HG03460 (cell line): ENCODE results near the gene GMPS.
"Not testable (repeated sequence)": the region's sequence is repeated elsewhere in the genome, so short reads cannot be mapped to it uniquely, and the experiment has no call there.

Experiments
- ATAC-seq: cut with Tn5 transposase; IDR thresholded peaks from one replicate; pipeline ENCODE4 v1.9.1; 2021; ENCODE audit not compliant: unreplicated experiment

The GMPS gene

GRCh38 chr3:155934230-155934629 is 63.8 kb downstream of the GMPS start:
- ATAC-seq = no peak

- no peak for ATAC-seq
Observed at GRCh38 chr3:155938409-155938808, 68.0 kb downstream of the GMPS start.

DNA sequence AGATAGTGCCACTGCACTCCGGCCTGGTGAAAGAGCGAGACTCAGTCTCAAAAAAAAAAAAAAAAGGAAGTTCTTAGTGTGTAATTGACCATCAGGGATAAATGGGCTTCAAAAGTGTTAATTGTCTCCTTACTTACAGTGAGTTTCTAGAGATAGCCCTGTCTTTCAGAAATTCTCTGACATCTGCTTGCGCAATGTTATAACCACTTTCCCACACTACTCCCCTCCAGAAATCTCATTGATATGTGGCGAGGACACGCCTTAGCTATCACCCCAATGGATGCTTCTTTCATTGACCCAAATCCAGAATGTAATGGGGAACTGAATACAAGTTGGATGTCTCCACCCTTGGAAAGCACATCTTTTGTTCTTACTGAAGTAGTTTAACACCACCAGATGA is 70.9 kb downstream of the GMPS start:
- no peak for ATAC-seq

GRCh38 chr3:155944081-155944480 is 73.6 kb downstream of the GMPS start:
- no peak for ATAC-seq

GRCh38 chr3:155946178-155946577 is 75.7 kb downstream of the GMPS start:
- no peak for ATAC-seq

DNA sequence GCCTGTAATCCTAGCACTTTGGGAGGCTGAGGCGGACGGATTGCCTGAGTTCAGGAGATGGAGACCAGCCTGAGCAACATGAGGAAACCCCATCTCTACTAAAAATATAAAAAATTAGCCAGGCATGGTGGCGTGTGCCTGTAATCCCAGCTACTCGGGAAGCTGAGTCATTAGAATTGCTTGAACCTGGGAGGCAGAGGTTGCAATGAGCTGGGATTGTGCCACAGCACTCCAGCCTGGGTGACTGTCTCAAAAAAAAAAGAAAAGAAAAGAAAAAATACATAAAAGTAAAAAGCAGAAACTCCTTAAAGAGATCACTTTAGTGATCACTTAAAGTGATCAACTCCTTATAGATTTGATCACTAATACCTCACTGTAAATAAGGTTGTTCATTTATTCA is 78.0 kb downstream of the GMPS start:
- ATAC-seq = no peak

DNA sequence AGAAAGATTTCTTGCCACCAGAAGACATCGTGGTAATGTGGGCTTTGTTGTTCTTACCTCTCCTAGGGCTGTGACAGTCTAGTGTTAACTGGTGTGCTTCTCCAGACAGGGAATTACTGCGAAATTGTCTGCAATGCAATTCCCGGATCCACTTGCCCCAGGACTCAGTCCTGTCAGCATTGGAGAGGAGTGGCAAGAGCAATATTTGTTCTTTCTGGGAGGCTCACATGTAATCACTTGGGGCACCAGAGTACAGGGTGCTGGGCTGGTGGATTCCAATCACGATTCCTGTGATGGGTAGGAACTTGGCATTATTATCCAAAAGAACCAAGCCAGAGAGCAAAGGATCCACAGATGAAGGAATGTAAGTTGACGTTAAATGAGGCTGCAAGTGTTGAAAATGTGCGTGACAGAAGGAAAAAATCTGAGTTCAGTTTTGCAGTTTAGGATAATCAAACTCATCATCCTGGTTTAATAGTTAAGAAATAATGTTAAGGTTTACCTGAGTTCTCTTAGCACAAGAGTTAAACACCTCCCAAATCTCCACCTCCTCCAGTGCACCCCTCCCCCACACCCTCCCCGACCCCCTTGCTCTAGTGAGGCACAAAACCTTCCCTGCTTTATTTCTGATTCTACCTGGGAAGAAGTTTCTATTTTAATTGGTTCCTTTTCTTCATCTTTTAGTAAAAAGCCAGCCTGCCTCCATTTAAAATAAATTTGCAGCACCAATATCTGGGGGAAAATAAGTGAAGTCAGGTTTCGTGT is 79.2 kb downstream of the GMPS start:
- ATAC-seq = no peak

DNA sequence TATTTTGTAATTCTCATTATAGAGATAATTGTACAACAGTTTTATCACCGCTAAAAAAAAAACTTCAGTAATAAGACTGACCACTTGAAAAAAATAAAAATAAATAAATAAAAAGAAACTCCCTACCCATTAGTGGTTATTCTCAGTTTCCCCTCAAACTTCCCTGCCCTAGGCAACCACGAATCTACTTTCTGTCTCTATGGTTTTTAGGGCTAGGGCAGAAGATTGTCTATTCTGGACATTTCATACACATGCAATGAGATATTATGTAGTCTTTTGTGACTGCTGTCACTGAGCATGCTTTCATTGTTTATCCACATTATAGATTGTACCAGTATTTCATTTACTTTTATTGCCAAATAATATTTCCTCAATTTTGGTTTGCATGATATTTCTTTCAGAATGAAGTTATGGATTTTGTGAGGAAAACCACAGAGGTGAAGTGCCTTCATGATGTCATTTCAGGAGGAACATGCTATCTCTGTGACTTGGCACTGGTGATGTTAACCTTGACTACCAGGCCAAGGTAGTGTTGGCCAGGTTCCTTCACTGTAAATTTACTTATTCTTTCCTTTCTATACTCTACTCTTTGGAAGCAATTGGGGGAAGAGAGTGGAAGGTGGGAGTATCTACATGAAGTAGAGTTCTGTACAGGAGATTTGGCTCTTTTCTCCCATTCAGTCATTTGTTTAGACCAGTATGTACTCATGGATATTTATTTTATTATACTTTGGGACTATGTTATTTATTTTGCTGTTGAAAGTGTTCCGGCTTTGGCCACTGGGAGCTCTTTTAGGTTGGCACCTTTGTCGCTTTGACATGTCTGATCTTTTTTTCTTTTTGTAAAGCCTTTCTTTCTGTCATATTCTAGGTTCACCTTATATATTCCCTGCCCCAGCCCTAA is 86.3 kb downstream of the GMPS start:
- ATAC-seq = no peak

DNA sequence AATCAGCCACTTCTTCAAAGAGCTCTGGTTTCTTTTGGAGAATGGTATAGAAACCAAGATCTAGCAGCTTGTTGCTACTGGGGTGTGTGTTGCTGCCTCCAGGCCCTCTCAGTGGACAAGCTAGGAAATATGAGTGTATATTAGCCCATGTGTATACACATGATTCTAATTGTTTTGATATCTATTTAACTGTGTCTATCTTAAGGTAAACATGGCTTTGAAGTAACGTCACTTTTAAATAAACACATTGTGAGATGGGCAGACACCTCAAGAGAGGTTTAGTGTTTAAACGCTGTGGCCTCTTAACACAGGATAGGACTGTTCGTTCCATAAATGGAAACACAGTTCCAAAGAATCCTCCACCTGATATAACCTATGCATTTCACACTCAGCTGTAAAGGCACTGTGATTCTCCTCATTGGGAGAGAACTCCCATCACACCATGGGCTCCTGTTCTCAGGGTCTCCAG is 87.0 kb downstream of the GMPS start:
- ATAC-seq = no peak

- no peak for ATAC-seq
Observed at GRCh38 chr3:155958676-155959075, 88.2 kb downstream of the GMPS start.

DNA sequence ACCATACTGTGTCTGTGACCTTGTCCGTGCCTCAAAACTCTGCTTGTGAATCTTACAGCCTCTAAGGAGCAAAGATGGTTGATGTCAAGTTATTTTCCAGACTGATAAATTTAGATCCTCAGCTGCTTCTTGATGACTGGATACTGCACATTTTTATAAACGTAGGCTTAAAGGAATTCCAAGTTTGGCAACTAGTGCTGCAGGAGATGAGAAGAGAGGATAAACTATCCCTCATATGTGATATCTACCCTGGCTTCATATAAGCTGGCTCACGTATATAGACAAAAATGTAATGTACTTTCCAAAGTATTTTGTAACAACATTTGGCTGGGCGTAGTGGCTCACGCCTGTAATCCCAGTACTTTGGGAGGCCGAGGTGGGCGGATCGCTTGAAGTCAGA is 89.6 kb downstream of the GMPS start:
- ATAC-seq = no peak

GRCh38 chr3:155961044-155961443 is 90.6 kb downstream of the GMPS start:
- ATAC-seq = not testable (repeated sequence)

GRCh38 chr3:155963570-155963969 is 93.1 kb downstream of the GMPS start:
- no peak for ATAC-seq

GRCh38 chr3:155970398-155970797 is 99.9 kb downstream of the GMPS start:
- no peak for ATAC-seq

DNA sequence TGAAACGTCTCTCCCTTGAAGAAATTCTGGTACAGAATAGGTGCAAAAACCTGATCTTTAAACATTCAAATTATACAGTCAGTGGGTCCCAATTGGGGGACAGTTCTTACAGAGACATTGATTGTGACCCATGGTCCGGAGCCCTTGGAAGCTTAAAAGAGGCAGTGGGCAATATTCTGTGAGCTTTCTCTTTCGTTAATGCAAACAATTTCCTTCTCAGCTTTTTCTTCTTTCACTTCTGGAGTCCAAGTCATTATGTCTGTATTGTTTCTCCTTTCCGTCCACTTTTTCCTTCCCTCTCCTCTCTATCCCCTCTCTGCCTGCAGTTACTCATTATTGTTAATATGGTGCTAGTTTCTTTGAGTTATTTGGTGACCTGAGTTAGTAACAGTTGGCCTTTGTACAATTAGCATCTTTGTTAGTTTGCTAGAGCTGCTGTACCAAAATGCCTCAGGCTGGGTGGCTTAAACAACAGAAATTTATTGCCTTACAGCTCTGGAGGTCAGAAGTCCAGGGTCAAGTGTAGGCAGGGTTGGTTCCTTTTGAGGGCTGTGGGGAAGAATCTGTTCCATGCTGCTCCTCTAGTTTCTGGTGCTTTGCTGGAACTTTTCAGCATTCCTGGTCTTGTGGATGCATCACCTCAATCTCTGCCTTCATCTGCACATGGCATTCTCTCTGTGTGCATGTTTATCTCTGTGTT is 102.6 kb downstream of the GMPS start:
- ATAC-seq = no peak

DNA sequence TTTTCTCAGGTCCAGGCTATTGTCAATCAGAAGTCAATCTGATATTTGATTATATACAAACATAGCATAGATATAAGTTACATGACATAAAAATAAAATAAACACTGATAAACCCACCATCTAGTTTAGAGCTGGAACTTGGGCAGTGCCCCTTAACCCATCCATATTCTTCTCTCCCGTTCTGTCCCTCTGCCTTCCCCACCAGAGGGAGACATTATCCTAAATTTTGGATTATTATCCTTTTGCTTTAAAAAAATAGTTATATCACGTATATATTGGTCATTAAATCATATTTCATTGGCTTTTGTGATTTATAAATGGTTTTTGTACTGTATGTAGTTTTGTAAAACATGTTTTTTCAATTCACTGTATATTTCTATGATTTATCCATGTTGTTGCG is 107.9 kb downstream of the GMPS start:
- no peak for ATAC-seq

DNA sequence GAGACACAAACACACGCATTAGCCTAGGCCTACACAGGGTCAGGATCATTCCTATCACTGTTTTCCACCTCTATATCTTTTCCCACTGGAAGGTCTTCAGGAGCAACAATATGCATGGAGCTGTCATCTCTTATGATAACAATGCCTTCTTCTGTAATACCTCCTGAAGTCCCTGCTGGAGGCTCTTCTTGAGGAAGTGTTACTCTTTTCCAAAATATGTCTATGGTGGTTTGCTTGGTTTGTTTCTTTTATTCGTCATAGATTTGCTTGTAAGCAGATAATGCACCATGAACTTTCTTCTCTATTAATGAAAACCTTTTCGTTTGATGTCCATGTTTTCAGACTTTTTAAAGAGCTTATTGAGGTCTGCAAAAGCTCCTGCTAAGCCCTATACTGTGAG is 109.3 kb downstream of the GMPS start:
- ATAC-seq = no peak

DNA sequence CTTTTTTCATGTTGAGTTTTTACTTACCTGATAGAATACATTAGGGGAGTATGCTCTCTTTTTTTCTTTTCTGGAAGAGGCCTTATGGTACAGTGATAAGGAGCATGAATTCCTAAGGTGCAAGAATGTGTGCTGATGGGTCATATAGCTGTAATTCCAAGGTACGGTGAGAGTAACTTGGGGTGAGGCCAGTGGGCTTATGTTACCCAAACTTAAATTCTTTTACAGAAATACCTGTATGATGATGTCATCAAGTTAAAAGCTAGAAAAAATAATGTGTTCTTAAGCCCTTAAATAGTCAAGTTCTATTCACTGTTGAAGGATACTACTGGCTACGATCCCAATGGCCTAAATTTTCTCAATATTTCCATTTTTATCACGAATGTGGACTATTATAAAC is 111.2 kb downstream of the GMPS start:
- ATAC-seq = no peak

- no peak for ATAC-seq
Observed at GRCh38 chr3:155983834-155984474, 113.5 kb downstream of the GMPS start.

GRCh38 chr3:155984791-155985417 is 114.5 kb downstream of the GMPS start:
- no peak for ATAC-seq

GRCh38 chr3:155989536-155989935 is 119.1 kb downstream of the GMPS start:
- no peak for ATAC-seq
